NCI-H446 treated with DMSO at 0.1 percent for 48 hours (cell line): ENCODE measurements around the gene IFITM2.
"Not testable (repeated sequence)": the region's sequence is repeated elsewhere in the genome, so short reads cannot be mapped to it uniquely, and the experiment has no call there.

Experiments
- DNase-seq: peaks from one replicate; lab custom pipeline; 2025; lab: John Stamatoyannopoulos, UW

IFITM2 gene

GRCh38 chr11:281486-282161 lies 26.0 kb upstream of the IFITM2 start:
- no peak for DNase-seq

GRCh38 chr11:282171-282570 lies 25.4 kb upstream of the IFITM2 start:
- DNase-seq: no peak

DNA sequence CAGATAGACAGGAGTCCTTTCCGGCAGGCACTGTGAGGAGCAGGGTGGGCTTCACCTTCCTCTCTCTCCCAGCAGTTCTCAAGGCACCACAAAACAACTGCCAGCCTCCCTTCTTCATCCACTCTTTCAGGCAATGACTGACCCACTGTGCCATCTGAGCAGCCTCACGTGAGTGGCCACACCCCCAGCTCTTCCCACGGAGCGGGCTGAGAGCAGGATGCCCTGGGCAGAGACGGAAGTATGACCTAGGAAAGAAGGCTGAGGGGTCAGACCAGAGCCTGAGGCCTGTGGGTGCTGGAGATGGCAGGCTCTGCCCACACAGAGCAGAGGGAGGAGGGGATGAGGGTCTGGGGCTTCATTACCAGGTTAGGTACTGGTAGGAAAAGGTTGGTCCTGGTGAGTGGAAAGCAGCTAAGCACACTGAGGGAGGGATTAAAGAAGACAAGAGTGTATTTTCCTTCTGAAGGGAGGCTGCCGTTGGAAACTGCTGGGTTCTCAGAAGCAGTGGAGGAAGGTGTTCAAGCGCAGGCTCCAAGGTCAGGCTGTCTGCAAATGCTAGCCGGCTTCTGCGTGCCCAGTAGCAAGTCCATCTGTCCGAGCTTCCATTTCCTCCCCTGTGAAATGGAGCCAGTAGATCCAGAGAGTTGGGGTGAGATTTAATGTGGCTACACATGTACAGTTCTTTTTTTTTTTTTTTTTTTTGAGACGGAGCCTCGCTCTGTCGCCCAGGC lies 24.8 kb upstream of the IFITM2 start:
- DNase-seq: no peak

- DNase-seq: no peak
Observed at GRCh38 chr11:283405-284104, 24.1 kb upstream of the IFITM2 start.

GRCh38 chr11:284105-285020 lies 23.3 kb upstream of the IFITM2 start:
- no peak for DNase-seq

DNA sequence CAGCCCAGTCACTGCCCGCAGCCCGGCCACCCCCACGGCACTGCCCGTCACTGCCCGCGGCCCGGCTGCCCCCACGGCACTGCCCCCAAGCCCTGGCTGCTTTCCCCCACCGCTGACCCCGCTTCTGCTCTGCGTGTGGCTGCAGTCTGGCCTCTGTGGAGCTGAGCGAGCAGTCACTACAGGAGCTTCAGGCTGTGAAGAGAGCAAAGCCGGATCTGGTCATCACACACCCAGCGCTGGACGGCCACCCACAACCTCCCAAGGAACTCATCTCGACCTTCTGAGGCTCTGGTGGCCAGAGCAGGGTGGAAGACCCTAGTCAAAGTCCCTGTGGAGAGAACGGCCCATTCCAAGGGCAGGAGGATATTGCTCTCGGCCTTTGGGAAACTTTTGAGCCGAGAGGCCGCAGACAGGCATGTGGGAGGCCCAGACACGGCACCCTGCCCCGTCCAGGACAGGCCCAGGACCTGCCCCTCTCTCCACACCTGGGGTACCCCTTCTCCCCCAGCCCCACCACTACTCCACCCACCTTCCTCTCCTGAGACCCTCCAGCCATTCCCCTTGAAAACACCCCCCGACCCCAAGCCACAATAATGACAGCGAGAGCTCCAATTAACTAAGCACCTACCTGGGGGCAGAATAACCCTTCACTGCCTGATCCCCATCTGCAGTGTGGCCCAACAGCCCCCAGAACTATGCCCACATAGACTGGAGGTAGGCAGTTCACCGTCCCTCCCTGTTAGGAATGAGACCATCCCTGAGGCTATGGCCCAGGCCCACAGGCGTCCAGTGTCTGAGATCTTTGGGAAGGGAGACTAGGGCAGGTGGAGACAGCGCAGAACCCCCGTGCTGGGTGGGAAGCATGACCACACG lies 22.4 kb upstream of the IFITM2 start:
- DNase-seq: no peak

- no peak for DNase-seq
Observed at GRCh38 chr11:285894-286220, 21.8 kb upstream of the IFITM2 start.

- not testable (repeated sequence) for DNase-seq
Observed at GRCh38 chr11:286977-287820, 20.4 kb upstream of the IFITM2 start.

DNA sequence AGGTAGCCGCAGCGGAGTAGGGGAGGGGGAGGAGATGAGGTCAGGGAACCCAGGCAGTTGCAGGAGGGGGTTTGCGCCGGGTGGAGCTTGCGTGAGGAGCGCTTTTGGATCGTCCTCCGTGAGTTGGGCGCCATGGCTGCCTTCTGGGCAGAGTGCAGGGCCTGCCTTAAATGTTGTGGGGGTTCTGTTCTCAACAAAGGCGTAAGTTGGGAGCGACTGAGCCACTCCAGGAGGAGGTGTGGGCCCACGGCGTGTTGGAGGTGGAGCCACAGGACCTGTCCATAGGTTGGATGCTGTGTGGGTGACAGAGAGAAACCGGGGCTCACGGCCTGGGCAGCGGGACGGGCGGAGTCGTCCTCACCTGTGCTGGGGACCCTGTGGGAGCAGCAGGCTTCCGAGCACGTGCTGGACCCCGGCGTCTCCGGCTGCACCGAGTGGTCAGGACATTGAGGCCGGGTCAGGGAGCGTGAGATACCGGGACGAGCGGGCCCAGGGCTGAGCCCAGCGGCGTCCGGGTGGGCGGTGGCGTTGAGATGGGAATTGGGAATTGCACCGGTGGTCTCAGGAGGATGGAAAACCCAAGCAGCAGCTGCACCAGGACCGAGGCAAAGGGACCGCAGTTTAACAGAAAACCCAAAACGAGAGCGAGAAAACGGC lies 19.7 kb upstream of the IFITM2 start:
- no peak for DNase-seq

DNA sequence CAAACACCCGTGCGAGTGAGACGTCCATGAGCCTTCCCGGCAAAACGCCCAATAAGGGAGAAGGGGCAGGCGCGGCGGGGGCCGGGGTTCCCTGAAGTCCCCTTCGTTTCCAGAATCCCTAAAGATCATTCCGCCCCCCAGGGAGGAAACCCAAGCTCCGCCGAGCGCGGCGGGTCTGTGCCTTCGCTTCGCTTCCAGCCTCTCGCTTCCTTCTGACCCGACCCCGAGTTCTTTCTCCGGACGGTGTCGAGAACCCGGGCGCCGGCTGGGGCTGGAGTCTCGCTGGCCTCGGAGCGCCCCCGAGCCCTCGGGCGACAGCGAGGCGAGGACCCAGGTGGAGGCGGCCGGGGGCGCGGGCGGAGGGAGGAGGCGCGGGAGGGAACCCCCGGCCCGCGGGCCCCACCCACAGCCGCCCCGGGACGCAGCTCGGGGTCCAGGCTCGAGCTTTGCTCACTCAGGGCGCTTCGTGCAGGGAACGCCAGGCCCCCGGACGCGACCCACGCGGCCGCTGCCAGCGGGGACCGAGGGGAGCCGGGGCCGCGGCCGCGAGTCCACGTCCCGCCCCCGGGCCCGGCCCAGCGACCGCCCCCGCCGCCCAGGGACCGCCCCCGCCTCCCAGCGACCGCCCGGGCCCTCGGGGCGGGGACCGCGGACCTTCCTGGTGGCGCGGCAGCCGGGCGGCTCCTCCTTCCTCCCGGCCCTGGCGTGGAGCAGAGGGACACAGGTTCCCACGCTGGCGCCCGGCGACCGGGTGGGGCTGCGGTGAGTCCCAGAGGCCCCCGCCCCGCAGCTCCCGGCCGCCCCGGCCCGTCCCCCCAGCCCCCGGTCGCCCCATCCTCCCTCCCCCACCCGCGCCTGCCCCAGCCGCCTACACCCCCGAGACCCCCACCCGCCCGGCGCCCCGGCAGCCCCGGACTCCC lies 18.9 kb upstream of the IFITM2 start, which contains the start of gene PGGHG:
TSS of gene PGGHG (plus strand) at position 649 of the 920 bp plus-strand sequence. CDS start 691 bp downstream, outside the sequence.
- DNase-seq: no peak

DNA sequence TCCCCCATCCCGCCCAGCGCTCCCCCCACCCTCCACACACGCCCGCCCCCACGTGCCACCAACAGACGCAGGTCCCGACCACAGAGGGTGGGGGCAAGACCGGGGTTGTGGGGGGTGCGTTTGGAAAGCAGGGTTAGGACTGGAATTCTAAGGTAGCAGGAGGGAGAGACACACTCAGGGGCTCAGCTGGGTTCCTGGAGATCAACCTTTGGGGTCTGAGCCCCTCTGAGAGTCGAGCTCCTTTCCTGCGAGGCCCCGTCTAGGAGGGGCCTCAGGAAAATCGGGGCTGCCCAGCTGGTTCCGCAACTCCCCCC lies 18.3 kb upstream of the IFITM2 start:
- DNase-seq: no peak

- no peak for DNase-seq
Observed at GRCh38 chr11:289712-290620, 17.6 kb upstream of the IFITM2 start.

GRCh38 chr11:290621-291231 lies 16.9 kb upstream of the IFITM2 start:
- DNase-seq: no peak

DNA sequence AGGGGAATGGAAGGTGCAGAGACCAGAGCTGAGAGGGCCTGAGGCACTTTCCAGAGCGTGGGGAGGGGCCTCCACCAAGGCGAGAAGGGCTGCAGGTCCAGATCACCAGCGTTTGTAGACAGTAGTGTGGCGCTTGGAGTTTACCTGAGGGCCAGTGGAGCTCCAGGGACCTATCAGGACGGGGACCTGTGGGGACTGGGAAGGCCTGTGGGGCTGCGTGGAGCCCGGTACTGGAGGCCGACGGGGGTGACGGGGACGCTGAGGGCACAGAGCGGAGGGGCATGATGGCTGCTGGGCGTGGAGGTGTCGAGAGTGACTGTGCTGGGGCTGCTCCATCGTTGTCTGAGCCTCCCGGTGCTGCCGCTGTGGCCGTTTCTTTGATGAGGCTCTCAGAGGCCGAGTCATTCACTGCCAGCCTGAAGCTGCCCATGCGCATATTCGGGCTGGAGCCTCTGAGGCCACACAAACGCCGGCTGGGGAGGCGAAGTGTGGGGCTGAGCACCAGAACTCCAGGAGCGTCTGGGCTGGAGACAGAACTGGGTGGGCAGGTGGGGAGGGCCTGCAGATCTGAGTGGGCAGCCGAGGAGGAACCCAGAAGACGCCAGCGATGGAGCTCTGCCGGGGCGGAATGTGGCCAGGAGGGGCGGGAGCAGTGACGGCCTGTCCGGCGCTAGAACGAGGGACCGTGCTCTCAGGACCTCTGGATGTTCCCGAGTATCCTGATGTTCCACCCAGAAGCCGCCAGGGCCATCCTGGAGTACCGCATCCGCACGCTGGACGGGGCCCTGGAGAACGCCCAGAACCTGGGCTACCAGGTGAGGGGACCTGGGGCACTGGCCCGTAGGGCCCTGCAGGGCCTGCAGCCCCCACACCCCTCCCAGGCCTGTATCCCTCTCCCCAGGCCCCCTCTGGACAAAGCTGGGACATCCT lies 16.1 kb upstream of the IFITM2 start:
- DNase-seq: no peak

DNA sequence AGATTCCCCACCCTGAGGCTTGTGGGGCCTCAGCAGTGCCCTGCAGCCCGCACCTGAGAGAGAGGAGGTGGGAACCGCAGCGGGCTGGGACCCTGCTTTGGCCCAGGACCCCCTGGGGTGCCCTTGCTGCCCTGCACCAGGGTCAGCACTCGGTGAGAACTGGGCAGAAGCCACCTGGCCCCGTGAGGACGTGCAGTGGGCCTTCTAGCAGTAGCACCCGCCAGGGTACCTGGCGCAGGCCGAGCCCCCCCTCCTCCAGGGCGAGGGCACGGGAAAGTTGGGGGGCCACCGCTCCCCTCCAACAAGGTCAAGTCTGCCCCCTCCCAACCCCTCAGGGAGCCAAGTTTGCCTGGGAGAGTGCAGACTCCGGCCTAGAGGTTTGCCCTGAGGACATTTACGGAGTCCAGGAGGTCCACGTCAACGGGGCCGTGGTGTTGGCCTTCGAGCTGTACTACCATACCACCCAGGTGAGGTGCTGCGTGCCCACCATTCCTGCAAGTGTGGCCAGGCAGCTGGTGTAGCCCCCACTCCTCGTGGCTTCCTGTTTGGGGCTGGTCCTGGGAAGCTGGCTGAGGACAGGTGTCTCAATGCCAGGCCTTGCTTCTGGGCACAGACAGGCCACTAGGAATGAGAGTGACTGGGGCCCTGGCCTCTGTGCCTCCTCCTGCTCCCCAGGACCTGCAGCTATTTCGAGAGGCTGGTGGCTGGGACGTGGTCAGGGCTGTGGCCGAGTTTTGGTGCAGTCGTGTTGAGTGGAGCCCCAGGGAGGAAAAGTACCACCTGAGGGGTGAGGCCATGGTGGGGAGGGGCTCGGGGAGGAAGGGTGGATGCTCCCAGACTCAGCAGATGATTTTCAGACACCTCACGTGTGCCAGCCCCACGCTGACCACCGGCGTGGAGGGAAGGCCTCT lies 15.2 kb upstream of the IFITM2 start:
- DNase-seq: no peak
